GM18907 (cell line): ENCODE data around the gene VAV3.

ENCODE experiments used
- ATAC-seq: cut with Tn5 transposase; IDR thresholded peaks from one replicate; pipeline ENCODE4 v1.9.1; 2021; ENCODE audit warnings: mild to moderate bottlenecking, moderate library complexity; ENCODE audit not compliant: unreplicated experiment

Gene VAV3

DNA sequence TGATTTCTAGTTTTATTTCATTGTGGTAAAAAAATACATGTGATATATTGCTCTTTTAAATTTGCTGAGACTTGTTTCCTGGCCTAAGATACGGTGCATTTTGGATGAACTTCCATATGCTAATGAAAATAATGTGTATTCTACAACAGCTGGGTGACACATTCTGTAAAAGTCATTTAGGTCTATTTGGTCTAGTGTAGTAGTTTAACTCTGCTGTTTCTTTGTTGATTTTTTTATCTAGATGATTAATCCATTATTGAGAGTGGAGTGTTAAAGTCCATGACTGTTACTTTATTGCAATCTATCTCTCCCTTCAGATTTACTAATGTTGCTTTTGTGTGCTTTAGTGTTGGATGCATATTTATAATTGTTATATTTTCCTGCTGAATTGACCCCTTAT lies 161.4 kb downstream of the VAV3 start:
- ATAC-seq = no peak

DNA sequence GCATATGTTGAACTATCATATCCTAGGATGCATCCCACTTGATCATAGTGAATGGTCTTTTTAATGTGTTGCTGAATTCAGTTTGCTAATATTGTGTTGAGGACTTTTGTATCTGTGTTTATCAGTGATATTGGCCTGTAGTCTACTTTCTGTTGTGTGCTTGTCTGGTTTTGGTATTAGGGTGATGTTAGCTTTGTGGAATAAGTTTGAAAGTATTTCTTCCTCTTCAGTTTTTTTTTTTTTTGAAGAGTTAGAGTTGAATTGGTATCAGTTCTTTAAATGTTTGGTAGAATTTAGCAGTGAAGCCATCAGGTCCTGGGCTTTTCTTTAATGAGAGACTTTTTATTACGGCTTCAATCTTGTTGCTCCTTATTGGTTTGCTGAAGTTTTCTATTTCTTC lies 162.3 kb downstream of the VAV3 start:
- ATAC-seq = no peak

DNA sequence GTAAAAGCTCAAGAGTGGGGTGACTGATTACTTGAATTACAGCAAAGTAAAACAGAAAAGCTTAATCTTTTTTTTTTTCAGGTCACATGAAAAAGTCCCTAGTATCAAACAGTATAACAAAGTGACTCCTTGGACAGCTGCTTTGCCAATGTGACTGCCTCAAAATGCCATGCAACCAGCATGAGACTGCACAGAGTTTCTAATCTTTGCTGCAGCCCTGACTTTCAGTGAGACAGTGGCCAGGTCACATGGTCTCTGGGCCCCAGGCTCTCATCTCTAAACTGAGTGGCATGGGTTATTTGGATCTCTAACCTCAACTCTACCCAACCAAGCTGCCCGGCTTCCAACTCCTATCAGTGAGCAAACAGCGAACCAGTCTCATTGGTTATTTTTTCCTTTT lies 169.0 kb downstream of the VAV3 start:
- no peak for ATAC-seq

DNA sequence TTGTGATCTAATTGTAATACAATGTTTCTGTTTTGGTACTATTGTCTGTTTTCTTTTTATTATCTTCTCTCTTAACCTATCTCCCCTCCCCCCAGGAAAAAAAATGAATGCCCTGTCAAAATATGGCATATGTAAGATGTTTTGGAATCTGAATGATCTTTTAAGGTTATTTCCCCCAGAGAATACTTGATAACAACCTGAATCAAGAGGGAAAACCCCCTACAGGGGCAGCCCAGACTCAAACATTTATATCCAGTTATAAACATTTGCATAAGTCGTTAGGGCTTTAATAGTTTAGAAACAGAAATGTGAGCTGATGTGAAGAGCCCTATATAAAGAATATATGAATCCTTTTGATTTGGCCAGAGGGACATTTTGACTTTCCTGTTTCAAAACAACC lies 169.5 kb downstream of the VAV3 start:
- no peak for ATAC-seq

DNA sequence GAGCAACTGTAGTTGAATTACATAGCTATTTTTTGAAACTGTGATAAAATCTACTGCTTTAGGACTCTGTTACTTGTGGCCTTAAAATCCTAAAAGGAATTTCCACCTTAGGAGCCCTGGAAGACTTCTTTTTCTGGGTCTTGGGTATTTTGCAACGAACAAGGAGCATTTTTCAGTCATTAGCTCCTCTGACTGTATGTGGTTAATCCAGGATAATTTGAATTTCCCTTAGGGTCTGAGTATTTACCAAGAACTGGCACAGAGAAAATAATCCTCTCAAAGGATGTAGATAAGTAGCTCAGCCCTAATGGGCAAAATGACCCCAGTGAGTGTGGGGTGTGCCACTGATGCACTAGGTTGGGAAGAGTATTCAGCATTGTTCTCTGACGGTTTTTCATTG lies 170.4 kb downstream of the VAV3 start:
- no peak for ATAC-seq

DNA sequence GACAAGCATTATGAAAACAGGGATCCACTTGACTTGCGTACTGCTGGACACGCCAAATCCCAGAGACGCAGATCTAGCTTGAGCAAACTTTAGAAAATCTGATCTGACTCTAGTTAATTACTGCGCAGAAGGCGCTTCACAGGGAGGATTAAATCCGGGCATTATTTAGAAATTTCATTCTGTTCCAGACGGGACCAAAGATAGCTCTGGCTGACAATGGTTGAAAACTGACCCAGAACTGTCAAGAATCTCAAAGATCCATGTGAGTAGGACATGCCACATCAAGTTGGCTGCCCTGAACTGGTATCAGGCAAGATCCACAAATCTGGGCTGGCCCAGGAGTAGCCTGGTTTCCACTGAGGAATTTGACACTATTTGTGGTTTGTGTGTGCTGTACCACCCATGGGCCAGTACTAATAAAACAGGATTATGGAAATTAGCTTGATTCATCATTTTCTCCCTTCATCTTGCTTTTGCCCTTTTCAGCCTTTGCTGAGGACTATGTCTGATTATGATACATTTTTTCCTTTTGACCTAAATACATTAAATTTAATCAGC lies 171.0 kb downstream of the VAV3 start:
- no peak for ATAC-seq

DNA sequence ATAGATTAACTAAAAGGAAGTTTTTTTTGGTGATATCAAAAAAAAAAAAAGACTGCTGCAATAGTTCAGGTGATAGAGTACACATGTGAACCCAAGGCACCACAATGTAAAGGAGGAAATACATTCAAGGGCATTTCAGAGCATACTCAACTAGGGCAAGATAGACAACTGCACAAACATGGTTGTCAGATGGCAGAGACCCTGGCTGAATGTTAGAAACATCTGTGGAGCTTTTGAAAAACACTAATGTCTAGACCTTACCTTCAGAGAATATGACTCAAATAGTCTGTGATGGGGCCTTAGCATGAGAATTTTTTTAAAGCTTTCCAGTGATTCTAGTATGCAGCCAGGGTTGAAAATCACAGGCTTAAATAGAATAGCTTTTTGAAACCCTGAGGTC lies 173.6 kb downstream of the VAV3 start:
- ATAC-seq = no peak

DNA sequence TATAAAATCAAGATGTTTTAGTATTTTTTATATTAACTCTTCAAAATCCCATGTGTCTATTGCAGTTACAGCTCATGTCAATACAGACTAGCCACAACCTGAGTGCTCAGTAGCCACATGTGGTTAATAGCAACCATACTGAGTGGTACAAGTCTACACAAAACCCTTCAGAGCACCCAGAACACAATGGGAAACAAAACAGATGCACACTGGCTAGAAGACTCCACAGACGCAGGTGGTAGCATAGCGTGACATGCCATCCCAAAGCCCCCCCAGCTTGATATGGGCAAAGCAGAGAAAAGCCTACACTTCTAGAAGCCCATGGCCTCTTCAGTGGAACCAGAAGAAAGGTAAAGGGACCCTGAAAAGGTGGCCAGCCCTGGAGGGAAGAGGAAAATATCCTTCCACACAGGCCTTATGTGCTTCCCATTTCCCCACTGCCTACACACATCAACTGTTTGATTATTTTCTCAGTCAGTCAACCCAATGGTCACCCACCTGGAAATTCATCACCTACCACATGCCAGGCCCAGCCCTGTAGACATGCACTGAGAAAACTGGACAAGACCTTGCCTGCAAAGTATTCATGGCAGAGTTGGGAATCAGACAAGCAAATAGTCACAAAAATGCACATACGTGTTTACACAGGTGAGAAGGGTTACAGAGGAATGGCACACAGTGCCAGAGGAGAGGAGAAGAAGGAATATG lies 175.0 kb downstream of the VAV3 start:
- no peak for ATAC-seq

DNA sequence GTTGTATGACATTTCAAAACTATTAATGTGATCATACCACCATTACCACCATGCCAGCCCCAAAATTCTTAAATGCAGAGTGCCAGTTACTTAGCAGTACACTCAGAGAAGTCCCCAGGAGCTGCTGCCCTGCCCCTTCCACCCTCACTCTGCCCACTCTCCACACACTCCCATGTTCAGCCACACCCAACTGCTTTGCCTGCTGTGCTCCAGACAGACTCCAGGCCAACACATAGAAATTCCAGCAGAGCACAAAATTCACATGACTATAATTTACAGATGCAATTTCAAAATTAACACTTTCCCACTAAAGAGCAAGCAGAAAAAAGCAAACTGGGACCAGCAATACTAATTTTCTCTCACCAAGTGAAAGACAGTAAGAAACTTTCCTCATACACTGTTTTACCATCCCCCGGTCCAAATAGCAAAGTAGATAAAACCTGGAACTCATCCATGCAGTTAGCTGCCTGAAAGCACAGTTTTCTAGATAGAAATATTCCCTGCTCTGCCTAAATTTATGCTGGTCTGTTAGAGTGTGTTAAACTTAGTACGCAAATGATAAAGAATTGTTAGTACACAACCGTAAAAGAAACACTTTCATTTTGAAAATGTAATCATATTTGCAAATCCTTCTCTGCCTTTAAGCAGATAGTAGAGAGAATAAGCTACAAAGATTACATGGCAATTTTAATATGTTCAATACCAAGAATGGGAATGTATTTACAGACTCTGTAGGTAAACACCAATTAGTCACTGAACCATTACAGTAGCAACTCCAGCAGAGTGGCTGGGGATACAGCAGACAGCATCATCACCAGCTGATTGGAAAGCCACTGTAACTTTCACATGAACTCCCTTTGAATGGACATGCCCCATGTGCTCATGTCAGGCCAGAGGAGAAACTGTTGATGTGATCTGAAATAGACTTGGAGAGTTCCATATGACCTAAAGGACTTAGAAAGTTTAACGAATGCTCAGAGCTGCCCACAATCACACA lies 176.5 kb downstream of the VAV3 start:
- ATAC-seq = no peak

DNA sequence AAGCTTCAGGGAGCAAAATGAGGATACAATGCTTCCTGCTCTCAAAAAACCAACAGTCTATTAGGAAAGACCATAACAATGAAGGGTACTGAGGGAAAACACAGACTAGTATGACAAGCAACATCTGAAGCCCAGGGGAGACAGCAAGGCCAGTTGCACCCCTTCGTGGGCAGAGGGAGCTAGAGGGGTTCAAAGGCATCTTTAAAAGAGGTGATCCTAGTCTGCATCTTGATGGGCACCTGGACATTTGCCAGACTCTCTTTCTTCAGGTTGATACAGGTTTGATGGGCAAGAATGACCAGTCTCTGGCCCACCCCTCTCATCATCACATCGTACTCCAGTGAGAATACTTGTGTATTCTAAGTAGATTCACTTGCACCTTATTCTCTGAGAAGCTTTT lies 177.7 kb downstream of the VAV3 start:
- ATAC-seq = no peak

DNA sequence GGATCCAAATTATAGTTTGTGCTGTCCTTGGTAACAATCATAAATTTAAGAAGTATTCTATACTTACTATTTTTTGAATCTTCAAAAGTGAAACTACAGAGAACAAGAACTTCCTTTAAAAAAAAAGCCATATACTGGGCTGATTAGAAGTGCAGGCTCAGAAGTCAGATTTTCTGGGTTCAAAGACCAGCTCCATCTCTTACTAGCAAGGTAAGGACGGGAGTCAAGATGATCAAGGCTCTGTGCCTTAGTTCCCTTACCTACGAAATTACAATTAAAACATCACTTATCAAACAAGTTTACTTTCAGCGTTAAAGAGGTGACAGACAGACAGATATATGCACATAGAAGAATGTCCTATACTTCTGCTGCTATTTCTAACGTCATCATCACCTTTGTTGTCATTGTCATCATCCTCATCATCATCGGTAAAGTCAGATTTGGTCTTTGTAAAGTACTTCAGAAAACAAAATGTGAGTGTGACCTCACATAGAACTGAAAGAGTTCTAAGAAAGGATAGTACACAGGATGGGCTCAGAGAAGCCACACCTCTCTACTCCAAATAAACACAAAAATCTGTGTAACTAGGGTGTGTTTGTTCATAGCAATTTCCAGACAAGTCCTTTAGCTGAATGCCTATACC lies 178.7 kb downstream of the VAV3 start:
- ATAC-seq = no peak

DNA sequence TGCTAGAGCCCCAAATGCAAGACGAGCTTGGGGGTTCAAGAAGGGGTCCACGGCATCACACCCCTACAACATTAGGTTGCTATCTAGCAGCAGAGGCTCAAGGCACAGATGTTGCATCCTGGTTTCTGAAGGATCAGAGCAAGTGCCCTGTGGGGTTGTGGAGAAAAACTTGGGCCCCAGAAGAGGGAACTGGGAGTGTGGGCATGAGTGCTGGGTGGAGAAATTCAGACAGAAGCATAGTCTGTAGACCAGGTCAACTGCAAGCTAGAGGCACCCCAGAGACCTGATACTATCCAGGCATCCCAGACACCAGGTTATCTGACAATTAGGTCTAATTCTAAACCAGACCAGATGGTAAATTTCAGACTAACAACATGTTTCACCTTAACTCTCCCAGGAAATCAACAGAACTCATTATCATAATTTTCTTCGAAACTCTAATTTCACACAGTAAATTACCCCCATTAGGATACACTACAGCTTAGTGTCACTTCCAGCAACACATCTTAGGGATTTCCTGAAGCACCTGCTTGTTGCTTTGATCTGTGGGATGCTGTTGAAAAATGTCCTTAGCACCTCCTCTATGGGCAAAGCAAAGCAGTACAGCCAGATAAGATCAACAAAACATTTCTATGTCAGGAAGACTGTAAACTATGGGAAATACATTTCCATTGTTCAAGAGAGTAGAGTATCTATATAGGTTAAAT lies 179.3 kb downstream of the VAV3 start:
- no peak for ATAC-seq

DNA sequence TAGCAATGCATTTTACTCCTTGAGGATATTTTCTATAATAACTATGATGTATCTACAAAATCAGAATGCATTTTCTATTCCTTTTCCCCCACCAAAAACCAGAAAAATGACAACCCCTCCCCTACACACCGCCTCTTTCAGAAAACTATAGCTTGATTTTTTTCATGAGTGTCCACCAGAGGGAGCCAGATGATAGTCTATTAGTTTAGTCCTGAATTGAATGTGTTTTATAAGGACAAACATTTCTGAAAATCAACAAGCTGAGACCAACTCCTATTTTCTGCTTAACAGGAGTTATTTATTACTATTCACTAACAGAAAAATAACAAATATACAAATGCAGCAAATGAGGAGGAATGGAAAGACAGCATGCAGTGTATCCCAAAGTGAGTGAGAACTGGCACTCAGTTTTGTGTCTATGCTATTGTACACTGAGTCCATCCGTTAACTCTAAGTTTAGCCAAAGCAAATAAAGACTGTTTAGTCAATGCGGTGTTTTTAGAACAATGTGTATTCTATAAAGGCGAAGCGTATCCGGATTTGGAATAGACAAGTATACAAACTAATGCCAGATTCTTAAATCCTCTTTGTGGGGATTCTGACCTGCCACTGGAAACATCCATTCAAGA lies 182.6 kb downstream of the VAV3 start:
- no peak for ATAC-seq

DNA sequence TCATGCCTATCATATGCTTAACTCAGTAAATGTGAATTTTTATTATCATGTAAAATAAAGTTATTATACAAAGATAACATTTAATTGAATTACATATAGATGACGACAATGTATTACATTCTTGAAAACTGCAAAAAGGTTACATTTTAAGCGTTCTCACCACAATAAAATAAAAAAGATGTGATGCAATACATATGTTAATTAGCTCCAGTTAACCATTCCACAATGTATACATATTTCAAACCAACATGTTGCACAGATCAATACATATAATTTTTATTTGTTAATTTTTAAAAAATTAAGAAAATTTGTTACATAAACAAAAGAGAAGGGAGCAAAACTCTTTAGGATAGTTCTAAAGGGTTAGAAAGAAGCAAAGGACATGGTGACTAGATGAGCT lies 183.7 kb downstream of the VAV3 start:
- ATAC-seq = no peak

DNA sequence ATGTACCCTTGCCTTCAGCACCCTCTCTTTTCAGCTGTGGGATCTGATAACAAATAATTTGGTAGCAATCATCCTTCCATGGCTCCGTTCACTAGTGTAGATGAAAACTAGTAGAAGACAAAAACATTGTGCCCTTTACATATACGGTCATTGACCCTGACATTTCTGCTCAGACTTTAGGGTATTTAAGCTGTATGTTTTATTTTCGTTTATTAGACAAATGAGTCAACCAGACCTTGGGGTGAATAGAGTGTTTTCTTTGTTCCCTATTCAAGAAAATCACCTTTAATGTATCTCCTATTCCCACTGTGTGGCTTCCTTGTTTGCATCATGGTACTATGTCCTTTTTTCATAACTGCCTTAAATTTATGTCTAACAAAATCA lies 187.3 kb downstream of the VAV3 start:
- ATAC-seq = no peak

DNA sequence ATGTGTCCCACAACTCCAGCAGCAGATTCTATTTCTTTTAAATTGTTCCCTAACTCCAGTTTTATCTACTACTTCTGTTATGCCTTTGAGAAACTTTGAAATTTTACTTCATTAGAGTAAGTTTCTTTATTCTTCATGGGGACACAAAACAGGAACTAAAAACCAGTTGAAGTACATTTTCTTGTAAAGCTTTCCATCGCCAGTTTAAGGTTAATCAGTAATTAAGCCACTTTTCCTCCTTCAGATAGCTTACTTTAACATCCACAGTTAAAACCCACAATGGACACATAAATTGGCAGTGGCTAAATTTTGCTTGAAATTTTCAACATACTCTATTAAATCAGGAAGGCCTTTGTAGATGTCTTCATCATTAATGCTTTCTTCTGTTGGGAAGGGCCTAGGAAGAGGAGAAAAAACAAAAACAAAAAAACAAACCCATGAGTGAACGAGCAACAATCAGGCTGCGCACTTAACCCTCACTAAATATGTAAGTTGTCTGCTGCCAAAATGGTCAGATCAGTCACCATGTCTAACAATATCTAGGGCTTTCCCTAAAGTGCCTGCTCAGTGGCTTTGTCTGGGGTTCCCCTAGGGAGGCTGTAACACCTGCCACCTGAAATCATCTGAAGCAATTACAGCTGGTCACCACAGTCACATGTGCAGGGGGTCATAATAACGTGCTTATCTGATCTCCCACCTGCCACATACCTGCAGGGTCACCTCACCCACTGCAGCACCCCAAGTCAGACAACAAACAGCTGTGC lies 187.9 kb downstream of the VAV3 start:
- peak; percentile 97 for ATAC-seq

DNA sequence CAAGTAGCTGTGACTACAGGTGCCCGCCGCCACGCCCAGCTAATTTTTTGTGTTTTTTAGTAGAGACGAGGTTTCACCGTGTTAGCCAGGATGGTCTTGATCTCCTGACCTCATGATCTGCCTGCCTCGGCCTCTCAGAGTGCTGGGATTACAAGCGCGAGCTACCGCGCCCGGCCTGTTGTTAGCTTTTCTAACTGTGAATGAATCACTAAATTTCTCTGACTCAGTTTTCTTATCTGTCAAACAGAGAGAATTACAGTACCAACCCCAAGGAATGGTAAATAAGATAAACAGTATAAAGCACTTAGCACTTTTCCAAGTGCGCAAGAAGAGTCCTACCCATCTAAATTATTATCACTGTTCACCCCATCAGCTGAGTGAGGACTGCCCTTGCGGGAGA lies 193.6 kb downstream of the VAV3 start:
- no peak for ATAC-seq

DNA sequence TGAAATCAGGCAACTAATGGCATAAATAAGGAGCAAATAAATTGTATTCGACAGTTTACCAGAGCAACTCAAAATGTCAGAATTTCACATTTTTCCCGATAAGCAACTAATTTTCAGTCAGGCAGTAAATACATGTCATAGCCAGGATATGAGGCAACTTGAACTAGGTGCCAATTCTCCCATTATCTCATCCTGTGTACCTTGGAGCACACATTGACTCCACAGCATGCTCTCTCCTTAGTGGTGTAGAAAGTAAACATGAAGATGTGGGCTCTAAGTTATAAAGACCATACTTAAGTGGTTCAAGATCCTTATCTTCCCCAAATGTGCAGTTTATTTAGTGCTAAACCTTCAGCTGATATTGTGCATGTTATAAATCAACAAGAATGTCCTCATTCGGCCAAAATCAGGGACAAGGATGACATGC lies 197.8 kb downstream of the VAV3 start:
- ATAC-seq = no peak

DNA sequence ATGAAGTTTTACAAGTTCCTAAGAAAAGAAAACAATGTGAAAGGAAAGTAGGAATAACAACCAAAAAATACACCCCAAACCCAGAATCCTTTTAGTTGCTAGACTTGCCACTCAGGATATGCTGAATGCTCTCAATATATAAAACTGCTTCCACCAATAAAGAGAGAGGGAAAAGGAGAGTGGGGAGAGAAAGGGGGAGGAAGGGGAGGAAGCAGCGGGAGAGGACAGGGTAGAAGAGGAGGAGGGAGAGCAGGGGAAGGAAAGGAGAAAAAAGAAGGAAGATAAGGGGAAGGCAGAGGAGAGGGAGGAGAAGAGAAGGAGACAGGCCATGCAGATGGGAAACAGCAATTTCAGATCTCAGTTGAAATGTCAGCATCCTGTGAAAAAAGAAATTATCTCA lies 198.4 kb downstream of the VAV3 start:
- ATAC-seq = no peak
